ENCODE data around the gene RIT1.

DNA sequence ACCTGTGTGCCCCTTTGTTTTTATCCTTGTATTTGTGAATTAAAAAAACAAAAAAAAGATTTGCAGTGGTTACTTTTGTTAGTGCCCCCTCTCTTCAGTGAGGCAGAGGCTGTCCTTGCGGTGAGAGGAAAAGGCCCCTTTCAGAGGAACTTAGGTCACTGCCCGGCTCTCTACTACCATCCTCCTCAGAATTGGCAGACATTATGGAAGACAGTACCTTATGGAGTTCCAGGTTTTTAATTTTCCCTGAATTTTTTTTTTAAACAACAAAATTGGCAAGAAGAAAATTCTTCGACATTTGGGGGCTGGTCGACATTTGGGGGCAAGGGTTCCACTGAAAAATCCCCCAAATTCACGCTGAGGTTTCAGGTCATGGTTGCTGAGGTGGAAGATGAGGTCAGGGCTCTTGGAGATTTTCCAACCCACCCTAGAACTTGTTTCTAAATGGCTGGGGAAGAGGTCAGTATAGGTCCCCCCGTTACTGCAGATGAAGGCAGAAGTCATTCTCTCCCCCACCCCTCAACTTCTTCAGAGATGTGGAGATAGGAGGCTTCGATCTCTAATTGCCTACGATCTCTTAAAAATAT, 35.6 kb upstream of the RIT1 start:
- TF ChIP-seq, protein P1, sequence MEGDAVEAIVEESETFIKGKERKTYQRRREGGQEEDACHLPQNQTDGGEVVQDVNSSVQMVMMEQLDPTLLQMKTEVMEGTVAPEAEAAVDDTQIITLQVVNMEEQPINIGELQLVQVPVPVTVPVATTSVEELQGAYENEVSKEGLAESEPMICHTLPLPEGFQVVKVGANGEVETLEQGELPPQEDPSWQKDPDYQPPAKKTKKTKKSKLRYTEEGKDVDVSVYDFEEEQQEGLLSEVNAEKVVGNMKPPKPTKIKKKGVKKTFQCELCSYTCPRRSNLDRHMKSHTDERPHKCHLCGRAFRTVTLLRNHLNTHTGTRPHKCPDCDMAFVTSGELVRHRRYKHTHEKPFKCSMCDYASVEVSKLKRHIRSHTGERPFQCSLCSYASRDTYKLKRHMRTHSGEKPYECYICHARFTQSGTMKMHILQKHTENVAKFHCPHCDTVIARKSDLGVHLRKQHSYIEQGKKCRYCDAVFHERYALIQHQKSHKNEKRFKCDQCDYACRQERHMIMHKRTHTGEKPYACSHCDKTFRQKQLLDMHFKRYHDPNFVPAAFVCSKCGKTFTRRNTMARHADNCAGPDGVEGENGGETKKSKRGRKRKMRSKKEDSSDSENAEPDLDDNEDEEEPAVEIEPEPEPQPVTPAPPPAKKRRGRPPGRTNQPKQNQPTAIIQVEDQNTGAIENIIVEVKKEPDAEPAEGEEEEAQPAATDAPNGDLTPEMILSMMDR (IDR thresholded peaks at IDR 0.05) = no peak
- TF ChIP-seq POLR2AphosphoS5 (IDR thresholded peaks at IDR 0.05; ENCODE audit: low read depth, low read length) (no peak), SIN3A (IDR thresholded peaks at IDR 0.05; ENCODE audit: borderline replicate concordance, insufficient read depth, low read depth, low read length) (no peak)

Measured in Panc1 (cell line).